SJSA1 (cell line): ENCODE results near the gene CCNJ. TPM values are rescaled to one million over a fixed set of nuclear protein-coding genes. Genes with fewer than 3 reads are reported as not detected.
A peak's percentile ranks its signal among the peaks of the same experiment; 100 is the strongest.

ENCODE experiments used
- DNase-seq, 2 experiments: peaks; one replicate each; pipeline ENCODE4 v3.0.0-alpha.2; 2015 to 2020; ENCODE audit warnings: low spot score in 2 of 2, low read depth in 1 of 2
- H3K27ac ChIP-seq: fragments of 250-450 bp; sonication (Bioruptor Pico); 2 replicates; pipeline ENCODE4 v1.5.1; 2020; ENCODE audit warnings: mild to moderate bottlenecking, moderate library complexity
- H3K27me3 ChIP-seq: fragments of 250-450 bp; sonication (Bioruptor Pico); replicated peaks from 2 replicates; pipeline ENCODE4 v1.5.1; 2020; ENCODE audit warnings: mild to moderate bottlenecking, moderate library complexity
- H3K36me3 ChIP-seq: fragments of 250-450 bp; sonication (Bioruptor Pico); 2 replicates; pipeline ENCODE4 v1.5.1; 2020; ENCODE audit warnings: mild to moderate bottlenecking
- H3K4me1 ChIP-seq: fragments of 250-450 bp; sonication (Bioruptor Pico); replicated peaks from 2 replicates; pipeline ENCODE4 v1.6.1; 2021; ENCODE audit warnings: mild to moderate bottlenecking
- H3K4me3 ChIP-seq: fragments of 250-450 bp; sonication (Bioruptor Pico); 2 replicates; pipeline ENCODE4 v1.5.1; 2020; ENCODE audit warnings: mild to moderate bottlenecking
- H3K9me3 ChIP-seq: fragments of 250-450 bp; sonication (Bioruptor Pico); replicated peaks from 2 replicates; pipeline ENCODE4 v1.5.1; 2020; ENCODE audit warnings: mild to moderate bottlenecking
- total RNA-seq: library from RNA; depleted of rRNA; stranded (reverse); fragments of >200 nt; shearing (Covaris generic); gene quantifications from 2 replicates; pipeline ENCODE4 v1.2.3, GENCODE V29; 2014; rRNA removed

The CCNJ gene
- total RNA-seq, 1 experiment from 2014 or later, result 2.2 TPM

GRCh38 chr10:96082153-96082552, 38.8 kb downstream of the CCNJ start:
- Histone ChIP-seq H3K4me3 (no peak overlapping the region), H3K4me1 (0 out of 2 replicates have a peak, but pooled peaks cover 6% of the 10 kb centered on the region), H3K9me3 (0 out of 2 replicates have a peak, but pooled peaks cover 2% of the 10 kb centered on the region), H3K27me3 (no peaks in the 10 kb centered on the region), H3K36me3 (no peaks in the 10 kb centered on the region; the same call in 1 of the 2 replicates), H3K27ac (no peak overlapping the region)
- DNase-seq, result no peak

GRCh38 chr10:96082748-96083147, 39.4 kb downstream of the CCNJ start:
- no peaks in the 10 kb centered on the region; the same call in 1 of the 2 replicates for H3K36me3 ChIP-seq
- H3K27ac ChIP-seq, result no peak overlapping the region

GRCh38 chr10:96089116-96089515, 45.7 kb downstream of the CCNJ start:
- DNase-seq, result no peak
- H3K36me3 ChIP-seq, result no peaks in the 10 kb centered on the region
- H3K27ac ChIP-seq, result no peak overlapping the region
- H3K4me1 ChIP-seq, result peaks cover 12% of the 10 kb centered on the region
- no peak overlapping the region; the same call in 1 of the 2 replicates for H3K4me3 ChIP-seq
- no peaks in the 10 kb centered on the region for H3K27me3 ChIP-seq
- H3K9me3 ChIP-seq, result peaks cover 8% of the 10 kb centered on the region

More at GRCh38 chr10:96082748-96083147, 39.4 kb downstream of the CCNJ start:
- H3K4me3 ChIP-seq, result no peak overlapping the region
- 0 out of 2 replicates have a peak, but pooled peaks cover 2% of the 10 kb centered on the region for H3K9me3 ChIP-seq
- 0 out of 2 replicates have a peak, but pooled peaks cover 6% of the 10 kb centered on the region for H3K4me1 ChIP-seq
- no peak for DNase-seq
- no peaks in the 10 kb centered on the region for H3K27me3 ChIP-seq

- peak; percentile 82 to 88 for DNase-seq
- no peaks in the 10 kb centered on the region for H3K36me3 ChIP-seq
- H3K9me3 ChIP-seq, result peaks cover 8% of the 10 kb centered on the region
- peaks cover 12% of the 10 kb centered on the region for H3K4me1 ChIP-seq
- H3K4me3 ChIP-seq, result peak overlapping the region; percentile 51
- no peaks in the 10 kb centered on the region; the same call in 1 of the 2 replicates for H3K27me3 ChIP-seq
- H3K27ac ChIP-seq, result peak overlapping the region; percentile 89
These were observed 46.5 kb downstream of the CCNJ start for GRCh38 chr10:96089670-96090462.

GRCh38 chr10:96090463-96090800, 47.0 kb downstream of the CCNJ start:
- Histone ChIP-seq H3K4me1 (peaks cover 12% of the 10 kb centered on the region), H3K4me3 (peak overlapping the region; percentile 51), H3K27me3 (no peaks in the 10 kb centered on the region; the same call in 1 of the 2 replicates), H3K36me3 (no peaks in the 10 kb centered on the region), H3K9me3 (peaks cover 8% of the 10 kb centered on the region), H3K27ac (peak overlapping the region; percentile 89)
- DNase-seq, result no peak

GRCh38 chr10:96092999-96093767, 49.8 kb downstream of the CCNJ start:
- Histone ChIP-seq H3K36me3 (no peaks in the 10 kb centered on the region), H3K4me1 (peaks cover 12% of the 10 kb centered on the region), H3K27me3 (peaks cover 14% of the 10 kb centered on the region), H3K27ac (no peak overlapping the region), H3K4me3 (no peak overlapping the region), H3K9me3 (peaks cover 8% of the 10 kb centered on the region)
- DNase-seq, result no peak

- peaks cover 17% of the 10 kb centered on the region for H3K27me3 ChIP-seq
- no peak for DNase-seq
These were observed 50.6 kb downstream of the CCNJ start for GRCh38 chr10:96093948-96094347.

GRCh38 chr10:96096958-96097357, 53.6 kb downstream of the CCNJ start:
- no peak overlapping the region for H3K27ac ChIP-seq
- H3K36me3 ChIP-seq, result no peaks in the 10 kb centered on the region
- no peak overlapping the region for H3K4me3 ChIP-seq
- DNase-seq, result no peak
- H3K9me3 ChIP-seq, result no peaks in the 10 kb centered on the region
- no peaks in the 10 kb centered on the region for H3K4me1 ChIP-seq
- peaks cover 28% of the 10 kb centered on the region for H3K27me3 ChIP-seq

More at GRCh38 chr10:96093948-96094347, 50.6 kb downstream of the CCNJ start:
- Histone ChIP-seq H3K27ac (no peak overlapping the region), H3K4me3 (no peak overlapping the region), H3K9me3 (peaks cover 8% of the 10 kb centered on the region), H3K36me3 (no peaks in the 10 kb centered on the region), H3K4me1 (peaks cover 12% of the 10 kb centered on the region)

GRCh38 chr10:96097865-96098264, 54.5 kb downstream of the CCNJ start:
- no peaks in the 10 kb centered on the region for H3K36me3 ChIP-seq
- peaks cover 28% of the 10 kb centered on the region for H3K27me3 ChIP-seq
- no peaks in the 10 kb centered on the region for H3K4me1 ChIP-seq
- H3K9me3 ChIP-seq, result no peaks in the 10 kb centered on the region
- no peak for DNase-seq
- no peak overlapping the region for H3K27ac ChIP-seq
- no peak overlapping the region for H3K4me3 ChIP-seq

- Histone ChIP-seq H3K9me3 (no peaks in the 10 kb centered on the region), H3K27ac (no peak overlapping the region), H3K27me3 (peaks cover 6% of the 10 kb centered on the region; the same call in 1 of the 2 replicates), H3K4me1 (no peaks in the 10 kb centered on the region), H3K36me3 (no peaks in the 10 kb centered on the region), H3K4me3 (no peak overlapping the region)
- DNase-seq, result no peak
These were observed 64.2 kb downstream of the CCNJ start for GRCh38 chr10:96107623-96108038.

Other genes with a start within 250 kb of the CCNJ start
- gene CC2D2B, start 135.6 kb upstream of the CCNJ start, total RNA-seq, result 0.08 TPM in 1 of 2 replicates, not detected in the other
- 3.1 and 8.0 TPM in 2 replicates for gene ZNF518A, start 86.7 kb downstream of the CCNJ start, total RNA-seq
- gene BLNK, start 228.0 kb downstream of the CCNJ start, total RNA-seq, result not detected in 2 replicates